GM18909 (cell line): ENCODE data around the gene TYW1.
"Not testable (repeated sequence)": the region's sequence is repeated elsewhere in the genome, so short reads cannot be mapped to it uniquely, and the experiment has no call there.

Source experiments
- ATAC-seq: cut with Tn5 transposase; IDR thresholded peaks from one replicate; pipeline ENCODE4 v1.9.1; 2021; ENCODE audit warnings: mild to moderate bottlenecking; ENCODE audit not compliant: unreplicated experiment, poor library complexity

The TYW1 gene

DNA sequence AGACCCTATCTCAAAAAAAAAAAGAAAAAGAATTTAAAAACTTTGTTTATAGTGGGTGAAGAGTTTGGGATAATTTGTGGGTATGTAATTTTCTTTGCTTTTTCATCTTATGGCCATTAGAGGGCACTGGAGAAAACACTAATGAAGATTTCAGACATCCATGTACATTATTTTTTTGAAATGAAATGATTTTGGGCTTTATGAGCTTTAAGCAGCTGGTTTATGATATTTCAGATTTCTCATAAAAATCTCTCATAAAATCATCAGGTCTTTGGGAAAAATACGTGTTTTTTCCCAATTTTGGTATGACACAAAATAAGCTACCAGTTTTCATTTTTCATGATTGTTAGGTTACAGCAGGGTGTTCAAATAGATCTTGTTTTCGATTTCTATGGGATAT, 44.2 kb downstream of the TYW1 start:
- ATAC-seq: not testable (repeated sequence)

DNA sequence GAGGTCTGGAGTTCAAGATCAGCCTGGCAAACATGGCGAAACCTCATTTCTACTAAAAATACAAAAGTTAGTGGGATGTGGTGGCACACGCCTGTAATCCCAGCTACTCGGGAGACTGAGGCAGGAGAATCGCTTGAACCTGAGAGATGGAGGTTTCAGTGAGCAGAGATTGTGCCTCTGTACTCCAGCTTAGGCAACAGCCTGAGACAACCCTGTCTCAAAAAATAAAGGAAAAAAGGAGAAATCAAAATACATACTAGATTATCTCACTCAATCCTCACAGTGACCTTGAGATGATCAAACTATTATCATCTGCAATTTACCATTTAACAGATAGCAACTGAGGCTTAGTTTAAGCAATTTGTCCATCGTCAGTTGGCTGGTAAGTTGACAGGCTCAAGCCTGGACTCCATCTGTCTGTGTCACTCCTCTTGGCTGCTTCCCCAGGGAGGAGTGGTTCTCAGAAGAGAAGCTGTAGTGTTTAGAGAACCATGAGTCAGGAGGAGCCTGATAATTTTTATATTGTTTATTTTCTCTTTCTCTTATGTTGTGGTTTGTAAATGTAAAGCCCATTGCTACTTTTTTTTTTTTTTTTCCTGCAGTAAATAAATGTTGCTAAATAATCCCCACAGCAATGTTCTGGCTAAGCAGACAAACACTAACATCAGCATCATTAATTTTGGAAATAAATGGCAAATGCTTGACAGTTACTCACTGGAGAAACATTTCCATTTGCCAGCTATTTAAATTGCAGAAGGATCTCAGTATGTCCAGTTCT, 46.3 kb downstream of the TYW1 start:
- ATAC-seq: not testable (repeated sequence)

DNA sequence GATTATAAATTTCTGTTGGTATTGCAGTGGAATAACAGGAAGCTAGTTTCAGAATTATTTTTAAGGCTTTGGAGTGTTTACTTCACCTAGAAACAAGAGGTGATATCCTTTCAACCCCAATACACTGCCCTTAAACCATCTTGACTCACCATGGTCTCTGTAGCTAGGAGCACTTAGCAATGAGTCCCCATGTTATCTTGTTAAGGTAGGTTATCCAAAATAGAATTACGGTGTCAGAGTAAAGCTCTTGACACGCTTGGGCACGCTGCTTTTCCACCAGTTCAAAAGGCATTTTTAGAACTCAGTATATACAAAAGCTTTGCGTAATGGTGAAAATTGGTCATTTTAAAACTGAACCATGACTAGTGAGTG, 46.9 kb downstream of the TYW1 start:
- not testable (repeated sequence) for ATAC-seq

DNA sequence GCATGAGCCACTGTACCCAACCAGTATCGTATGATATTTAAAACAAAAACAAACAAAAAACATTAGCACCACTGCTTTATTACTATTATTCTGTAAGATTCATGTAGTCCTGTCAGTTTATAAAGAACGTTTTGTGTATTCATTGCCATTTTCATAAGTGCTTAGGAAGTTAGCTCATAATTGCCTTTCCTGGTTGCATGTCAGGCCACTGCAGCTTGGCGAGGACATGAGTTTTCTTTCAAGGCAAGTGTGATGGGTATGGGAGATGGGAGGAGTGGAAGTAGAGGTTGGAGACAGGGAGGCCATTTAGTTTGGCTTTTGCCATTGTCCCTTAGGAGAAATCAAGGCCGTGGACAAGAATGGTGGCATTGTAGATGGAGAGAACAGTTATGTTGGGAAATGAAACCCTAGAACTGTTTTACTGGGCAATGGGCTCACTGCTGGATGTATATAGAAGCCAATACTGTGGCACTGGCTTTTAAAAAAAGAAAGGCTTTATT, 48.9 kb downstream of the TYW1 start:
- ATAC-seq: no peak

DNA sequence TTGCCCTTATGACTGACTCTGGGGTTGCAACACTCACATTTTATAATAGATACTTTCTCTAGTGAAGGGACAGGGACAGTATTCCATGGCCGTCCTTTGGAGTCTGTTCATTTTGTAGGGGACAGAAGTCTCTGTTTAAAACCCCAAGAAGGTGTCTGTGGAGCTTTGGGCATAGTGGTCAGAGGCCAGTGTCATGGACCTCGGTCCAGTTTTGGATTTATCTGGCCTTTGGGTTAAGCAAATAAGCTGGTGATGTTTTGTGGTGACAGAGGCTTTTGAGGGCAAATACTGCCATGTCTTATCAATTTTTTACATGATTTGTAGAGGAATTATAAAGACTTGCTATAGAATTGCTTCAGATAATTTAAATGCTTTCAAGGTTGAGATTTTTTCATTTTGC, 50.2 kb downstream of the TYW1 start:
- ATAC-seq: not testable (repeated sequence)

DNA sequence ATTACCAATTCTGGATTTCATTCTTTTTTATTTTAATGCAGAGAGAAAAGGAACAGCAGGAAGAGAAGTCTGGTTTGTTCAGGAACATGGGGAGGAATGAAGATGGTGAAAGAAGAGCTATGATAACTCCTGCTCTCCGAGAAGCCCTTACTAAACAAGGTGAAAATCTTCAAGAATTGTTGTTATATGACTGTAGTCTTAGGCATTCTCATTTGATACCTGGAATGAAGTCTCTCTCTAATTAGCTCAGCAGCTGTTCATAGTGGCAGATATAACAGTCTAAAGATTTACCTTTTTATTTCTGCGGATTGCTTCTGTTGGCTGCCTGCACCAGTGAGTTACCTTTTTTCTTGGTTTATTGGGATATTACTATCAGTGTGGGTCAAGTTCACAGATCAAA, 53.3 kb downstream of the TYW1 start:
- not testable (repeated sequence) for ATAC-seq

DNA sequence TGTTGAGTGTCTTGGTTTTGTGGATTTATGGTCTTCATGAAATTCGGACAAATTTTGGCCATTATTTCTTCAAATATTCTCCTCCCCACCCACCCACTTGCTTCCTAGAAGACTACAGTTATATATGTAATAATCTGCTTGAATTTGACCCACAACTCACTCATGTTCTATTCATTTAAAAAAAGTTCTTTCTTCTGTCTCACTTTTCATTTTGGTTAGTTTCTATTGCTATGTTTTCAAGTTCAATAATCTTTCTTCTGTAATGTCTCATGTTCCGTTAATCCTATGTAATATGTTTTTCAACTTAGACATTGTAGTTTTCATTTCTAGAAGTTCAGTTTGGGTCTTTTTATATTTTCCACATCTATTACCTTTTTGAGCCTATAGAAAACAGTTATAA, 55.5 kb downstream of the TYW1 start:
- ATAC-seq: not testable (repeated sequence)

DNA sequence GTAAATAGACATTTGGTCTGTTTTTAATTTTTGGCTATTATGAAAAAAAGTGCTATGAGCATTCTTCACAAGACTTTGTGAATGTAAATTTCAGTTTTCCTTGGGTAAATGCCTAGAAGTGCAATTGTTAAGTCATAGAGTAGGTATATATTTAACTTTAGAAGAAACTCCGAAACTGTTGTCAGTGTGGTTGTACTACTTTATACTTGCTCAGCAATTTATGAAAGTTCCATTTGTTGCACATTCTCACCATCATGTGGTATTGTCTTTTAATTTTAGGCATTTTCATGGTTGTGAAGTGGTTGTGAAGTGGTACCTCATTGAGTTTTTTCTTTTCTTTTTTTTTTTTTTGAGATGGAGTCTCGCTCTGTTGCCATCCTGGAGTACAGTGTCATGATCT, 60.0 kb downstream of the TYW1 start:
- ATAC-seq: no peak

DNA sequence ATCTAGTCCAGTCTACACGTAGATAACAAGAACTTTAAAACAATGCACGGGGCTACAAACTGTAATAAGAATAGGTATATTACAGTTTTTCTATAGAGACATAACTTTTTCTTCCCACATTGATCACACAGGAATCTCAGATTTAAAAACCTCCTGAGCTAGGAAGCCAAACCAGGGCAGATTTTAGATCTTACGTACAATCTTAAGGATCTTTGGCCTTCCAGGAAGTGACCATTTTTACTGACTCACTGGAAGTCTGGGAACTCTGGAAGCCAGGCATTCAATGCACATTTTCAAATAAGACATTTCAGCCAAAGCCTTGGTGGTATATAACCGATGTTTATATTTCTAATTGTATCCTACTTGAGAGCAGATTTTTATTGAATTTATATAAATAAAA, 64.7 kb downstream of the TYW1 start:
- ATAC-seq: not testable (repeated sequence)

DNA sequence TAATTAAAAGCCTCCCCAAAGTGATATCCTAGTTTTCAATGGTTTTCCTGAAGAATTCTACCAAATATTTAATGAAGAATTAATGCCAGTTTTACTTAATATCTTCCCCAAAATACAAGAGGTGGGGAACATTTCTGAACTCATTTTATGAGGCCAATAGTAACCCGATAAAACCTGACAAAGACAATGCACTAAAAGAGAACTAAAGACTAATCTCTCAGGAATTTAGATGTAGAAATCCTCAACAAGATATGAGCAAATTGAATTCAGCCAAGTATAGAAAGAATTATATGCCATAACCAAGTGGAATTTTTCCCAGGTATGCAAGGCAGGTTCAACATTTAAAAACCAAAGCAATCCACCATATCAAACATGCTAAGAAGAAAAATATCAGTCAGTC, 66.2 kb downstream of the TYW1 start:
- not testable (repeated sequence) for ATAC-seq

DNA sequence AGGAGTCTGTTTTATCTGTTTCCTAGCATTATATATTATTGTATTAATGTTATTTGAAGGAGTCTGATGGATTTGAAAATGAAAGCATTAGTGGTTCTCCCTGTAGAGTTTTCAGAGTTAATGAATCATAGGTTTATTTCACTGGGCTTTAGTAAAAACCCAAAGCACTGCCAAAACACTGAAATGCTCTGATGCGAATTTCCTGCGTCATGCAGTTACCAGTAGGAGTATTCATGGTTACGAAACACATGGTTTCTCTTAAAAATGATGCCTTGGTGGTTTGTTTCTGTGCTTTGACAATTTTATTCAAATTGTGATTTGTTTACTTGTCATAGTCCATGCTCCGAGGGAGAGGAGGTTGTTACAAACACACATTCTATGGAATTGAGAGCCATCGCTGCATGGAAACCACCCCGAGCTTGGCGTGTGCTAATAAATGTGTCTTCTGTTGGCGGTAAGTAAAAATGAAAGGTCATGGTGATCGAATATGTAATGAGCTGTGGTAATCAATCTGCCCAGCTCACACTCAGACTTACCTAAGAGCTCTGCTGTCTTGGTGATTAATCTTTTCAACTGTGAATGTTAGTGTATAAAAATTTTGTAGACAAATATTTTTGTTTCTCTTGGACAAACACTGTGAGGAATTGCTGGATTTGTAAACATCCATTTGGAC, 70.5 kb downstream of the TYW1 start:
- not testable (repeated sequence) for ATAC-seq

DNA sequence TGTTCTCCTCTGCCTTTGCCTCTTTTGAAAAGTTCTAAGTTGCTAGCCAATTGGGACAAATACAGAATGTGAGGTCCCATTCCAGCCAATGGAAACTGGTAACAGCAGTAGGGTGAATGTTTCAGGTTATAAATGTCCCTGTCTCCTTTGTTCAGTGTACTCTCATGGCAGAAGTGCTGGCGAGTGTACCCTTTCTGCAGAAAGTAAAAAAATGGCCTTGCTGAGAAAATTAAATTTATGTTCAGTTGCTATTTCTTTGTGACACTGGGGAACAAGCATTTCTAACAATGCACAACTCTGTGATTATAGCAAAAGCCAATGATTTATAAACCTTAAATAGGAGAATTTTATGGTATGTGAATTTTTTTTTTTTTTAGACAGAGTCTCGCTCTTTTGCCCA, 79.5 kb downstream of the TYW1 start:
- ATAC-seq: not testable (repeated sequence)

DNA sequence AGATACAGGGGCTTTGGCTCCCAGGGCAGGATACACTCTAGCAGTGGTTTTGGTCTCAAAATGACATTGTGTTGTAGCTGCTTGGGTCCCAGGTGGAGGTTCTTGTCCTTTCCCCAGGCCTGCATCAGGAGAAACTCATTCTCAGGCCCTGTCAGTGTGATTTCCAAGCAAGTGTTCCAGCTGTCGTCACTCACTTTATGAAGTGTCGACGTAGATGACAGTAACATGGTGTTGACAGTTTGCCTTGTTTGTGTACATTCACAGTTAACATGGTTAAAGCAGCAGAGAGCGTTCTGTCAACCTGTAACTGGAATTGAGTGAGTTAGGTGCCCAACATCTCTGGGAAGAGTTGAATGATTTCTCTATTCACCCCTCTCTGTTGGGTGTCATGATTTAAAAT, 86.2 kb downstream of the TYW1 start:
- ATAC-seq: not testable (repeated sequence)

DNA sequence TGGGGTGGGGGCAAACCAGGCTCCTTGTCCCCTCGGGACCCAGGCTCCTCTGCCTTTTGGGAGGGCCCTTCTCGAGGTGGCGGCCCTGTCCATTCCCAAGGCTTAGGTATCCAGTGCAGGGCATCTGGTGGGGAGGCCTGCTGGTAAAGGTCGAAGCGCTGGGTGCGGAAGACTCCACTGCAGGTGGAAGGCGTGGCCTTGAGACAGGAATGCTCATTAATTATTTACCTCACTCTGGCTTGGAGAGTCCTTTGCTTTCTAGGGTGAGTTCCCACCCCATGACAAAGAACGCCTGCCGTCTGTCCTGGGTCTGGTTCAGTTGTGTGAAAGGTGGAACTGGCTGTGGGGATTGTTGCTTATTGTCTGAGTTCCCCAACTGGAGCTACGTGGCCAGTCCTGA, 92.6 kb downstream of the TYW1 start:
- not testable (repeated sequence) for ATAC-seq

DNA sequence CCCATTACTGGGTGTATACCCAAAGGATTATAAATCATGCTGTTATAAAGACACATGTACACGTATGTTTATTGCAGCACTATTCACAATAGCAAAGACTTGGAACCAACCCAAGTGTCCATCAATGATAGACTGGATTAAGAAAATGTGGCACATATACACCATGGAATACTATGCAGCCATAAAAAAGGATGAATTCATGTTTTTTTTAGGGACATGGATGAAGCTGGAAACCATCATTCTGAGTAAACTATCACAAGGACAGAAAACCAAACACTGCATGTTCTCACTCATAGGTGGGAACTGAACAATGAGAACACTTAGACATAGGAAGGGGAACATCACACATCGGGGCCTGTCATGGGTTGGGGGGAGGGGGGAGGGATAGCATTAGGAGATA, 94.4 kb downstream of the TYW1 start:
- not testable (repeated sequence) for ATAC-seq

DNA sequence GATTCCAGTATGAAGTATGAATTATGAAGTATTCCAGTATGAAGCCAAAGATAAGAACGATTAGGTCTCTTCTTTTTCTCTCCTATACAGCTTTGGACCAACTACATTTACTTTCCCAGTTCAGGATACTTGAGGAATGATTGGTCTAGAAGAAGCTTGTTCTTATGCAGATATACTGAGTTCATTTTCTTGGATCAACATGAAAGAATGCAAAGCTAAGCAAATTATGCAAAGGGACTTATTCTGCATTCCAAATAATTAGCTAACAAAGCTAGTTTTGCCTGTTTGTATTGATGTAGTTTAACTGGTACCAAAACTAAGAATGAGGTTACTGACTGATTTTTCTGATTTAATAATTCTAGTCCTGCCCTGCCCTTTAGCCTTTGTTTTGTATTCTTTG, 101.4 kb downstream of the TYW1 start:
- ATAC-seq: not testable (repeated sequence)

DNA sequence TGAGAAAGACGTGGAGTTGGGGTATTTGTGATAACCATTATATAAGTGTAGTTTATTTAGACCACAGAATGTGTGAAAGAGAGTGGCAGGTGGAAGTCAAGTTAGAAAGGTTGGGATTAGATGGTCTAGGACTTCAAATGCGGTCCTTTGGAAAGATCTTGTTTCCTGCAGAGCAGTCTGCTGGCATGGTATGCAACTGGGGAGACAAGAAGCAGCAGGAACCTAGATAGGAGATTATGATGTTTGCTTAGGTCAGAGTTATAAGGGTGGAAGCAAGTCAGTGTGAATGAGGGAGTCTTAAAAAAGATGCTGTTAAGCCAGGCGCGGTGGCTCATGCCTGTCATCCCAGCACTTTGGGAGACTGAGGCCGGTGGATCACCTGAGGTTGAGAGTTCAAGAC, 102.8 kb downstream of the TYW1 start:
- ATAC-seq: not testable (repeated sequence)

DNA sequence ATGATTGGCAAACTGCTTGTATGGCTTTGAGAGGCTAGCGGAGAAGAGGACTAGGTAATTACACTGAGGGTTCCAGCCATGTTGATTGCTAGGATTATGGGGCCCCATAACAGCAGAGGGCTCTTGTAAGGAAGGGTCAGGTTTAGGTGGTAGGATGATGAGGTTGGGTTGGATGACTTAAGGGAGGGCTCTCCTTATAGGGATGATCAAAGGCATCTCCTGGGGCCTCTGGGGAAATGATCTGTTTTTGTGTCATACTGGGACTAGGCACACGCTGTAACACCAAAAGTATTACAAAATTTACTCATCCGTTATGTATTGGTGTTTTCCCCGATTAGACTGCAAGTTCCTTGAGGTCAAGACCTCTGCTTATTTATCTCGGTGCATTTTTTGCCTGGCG, 103.4 kb downstream of the TYW1 start:
- not testable (repeated sequence) for ATAC-seq

DNA sequence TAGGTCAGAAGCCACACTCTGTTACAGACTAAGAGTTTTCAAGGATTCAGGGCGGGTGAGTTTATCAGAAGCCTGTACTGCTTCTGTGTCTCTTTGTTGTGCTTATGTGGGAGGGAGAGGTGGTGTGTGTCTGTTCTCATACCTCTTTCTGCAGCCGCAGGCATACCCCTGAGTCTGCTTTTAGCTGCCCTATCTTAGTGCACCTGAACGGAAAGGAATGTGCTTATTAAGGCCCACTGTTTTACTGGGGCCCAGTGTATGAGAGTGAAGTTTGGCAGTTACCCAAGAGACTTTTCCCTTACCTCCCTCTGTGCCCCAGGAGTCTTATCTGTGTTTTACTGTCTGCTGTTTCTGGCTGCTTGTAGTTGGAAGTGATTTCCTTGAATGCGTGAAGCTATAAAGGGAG, 104.3 kb downstream of the TYW1 start:
- ATAC-seq: no peak

DNA sequence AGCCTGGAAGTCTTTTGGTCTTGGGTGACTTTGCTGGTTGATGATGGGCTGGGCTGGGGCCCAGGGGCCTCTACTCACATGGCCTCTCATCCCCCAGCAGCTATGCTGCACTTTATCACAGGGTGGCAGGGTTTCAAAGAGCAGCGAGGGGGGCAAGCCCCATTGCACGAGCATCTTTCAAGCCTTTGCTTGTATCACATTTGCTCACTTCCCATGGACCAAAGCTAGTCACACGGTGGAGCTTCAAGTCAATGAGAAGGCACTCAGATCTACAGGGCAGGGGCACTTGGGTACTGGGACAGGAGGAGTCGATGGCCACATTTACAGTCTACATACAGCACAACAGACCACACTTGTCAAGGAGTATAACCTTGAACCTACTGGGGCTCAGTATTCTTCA, 108.3 kb downstream of the TYW1 start:
- ATAC-seq: not testable (repeated sequence)

DNA sequence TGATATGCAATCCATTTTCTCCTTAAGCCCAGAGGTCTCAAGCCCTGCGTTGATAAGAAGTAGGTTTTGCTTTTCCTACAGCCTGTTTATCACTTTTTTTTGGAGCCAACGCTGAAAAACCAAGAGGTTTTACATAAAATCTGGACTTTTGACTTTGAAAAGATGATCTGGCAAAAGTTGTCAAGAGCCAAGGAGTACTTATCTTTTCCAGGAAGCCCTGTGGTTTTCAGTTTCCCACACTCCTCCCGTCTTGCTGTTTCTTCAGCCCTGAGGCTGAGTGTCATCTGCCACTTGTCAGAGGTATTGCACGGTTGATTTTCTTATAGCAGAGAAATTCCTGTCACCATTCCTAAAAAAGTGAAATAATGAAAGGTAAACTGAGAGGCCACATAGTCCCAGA, 108.7 kb downstream of the TYW1 start:
- ATAC-seq: no peak

DNA sequence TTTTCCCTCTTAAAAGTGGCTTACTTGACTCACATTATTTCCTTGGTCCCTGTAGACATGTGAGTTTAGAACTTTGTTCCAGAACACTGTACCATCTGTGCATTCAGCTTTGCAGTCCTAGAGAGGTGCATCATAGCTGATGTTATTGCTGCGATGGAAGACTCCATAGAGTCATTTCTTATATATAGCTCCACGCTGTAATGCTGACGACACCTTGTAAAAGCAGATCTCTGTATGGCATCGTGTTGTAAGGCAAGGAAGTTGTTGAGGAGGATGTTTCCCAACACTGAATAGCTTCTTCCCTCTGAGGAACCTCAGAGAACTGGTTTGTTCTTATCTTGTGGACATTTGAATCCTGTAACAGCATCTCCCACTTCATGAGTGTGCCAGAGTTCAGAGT, 109.6 kb downstream of the TYW1 start:
- ATAC-seq: not testable (repeated sequence)
